ENCODE results near the gene KCNH6. TPM values are rescaled to one million over a fixed set of nuclear protein-coding genes. Genes with fewer than 3 reads are reported as not detected.

KCNH6 gene
- total RNA-seq, 1 experiment from 2014 or later = not detected

DNA sequence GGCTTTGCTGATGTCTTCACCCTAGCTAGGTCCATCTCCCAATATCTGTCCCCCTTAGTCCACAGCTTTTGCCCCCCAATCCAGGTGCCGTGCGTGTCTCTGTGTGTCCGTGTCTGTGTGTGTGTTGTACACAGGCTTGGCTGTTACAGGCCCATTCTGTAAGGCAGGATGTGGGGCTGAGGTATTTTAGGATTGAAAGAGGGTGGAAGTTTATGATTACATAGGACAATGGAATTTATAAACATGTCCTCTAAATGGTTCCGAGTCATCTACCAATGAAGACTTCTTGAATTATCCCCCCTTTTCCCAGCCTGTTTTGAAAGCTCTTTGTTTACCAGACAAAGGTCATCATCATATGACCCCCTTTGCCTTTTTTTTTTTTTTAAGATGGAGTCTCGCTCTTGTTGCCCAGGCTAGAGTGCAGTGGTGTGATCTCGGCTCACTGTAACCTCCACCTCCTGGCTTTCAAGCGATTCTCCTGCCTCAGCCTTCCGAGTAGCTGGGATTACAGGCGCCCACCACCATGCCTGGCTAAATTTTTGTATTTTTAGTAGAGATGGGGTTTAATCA, 24.4 kb upstream of the KCNH6 start:
- no peaks in the 10 kb centered on the region for H3K4me1 ChIP-seq (ENCODE audit: insufficient read depth, low read length, poor library complexity, severe bottlenecking)
- intact Hi-C loops (cut with micrococcal nuclease; ENCODE audit: unreplicated experiment) = no loop called here

DNA sequence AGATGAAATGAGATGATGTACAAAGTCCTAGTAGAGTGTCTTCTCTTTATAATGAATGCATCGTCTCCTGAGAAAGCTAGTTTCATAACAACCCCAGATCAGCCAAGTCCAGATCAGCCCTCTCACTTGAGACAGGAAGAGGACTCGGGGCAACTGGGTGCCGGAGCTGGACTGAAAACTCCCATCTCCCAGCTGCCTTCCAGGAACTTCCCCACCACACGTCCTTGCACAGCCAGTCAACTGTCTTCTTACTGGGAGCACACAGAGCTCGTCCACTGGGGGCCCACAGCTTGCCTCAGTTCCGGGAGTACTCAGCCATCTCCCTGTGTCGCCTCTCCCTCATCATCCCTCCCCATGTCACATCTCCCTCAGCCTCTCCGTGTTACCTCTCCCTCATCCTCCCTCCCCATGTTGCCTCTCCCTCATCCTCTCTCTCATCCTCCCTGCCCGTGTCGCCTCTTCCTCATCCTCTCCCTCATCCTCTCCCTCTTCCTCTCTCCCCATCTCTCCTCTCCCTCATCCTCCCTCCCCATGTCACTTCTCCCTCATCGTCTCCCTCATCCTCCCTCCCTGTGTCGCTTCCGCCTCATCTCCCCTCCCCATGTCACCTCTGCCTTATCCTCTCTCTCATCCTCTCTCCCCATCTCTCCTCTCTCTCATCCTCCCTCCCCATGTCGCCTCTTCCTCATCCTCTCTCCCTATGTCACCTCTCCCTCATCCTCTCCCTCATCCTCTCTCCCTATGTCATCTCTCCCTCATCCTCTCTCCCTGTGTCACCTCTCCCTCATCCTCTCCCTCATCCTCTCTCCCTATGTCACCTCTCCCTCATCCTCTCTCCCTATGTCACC, 22.4 kb upstream of the KCNH6 start:
- Histone ChIP-seq H3K4me1 (ENCODE audit: insufficient read depth, low read length, poor library complexity, severe bottlenecking) (no peaks in the 10 kb centered on the region), H3K27me3 (replicated peaks; ENCODE audit: insufficient read depth, low read depth, low read length, poor library complexity) (peaks cover 19% of the 10 kb centered on the region), H3K36me3 (ENCODE audit: insufficient read depth, low read length, poor library complexity, severe bottlenecking) (no peaks in the 10 kb centered on the region), H3K27ac (ENCODE audit: low read depth, low read length, poor library complexity, severe bottlenecking) (no peak overlapping the region), H3K4me3 (ENCODE audit: low read depth, low read length, poor library complexity, severe bottlenecking) (no peak overlapping the region), H3K9me3 (ENCODE audit: low read depth, low read length, poor library complexity, severe bottlenecking) (no peaks in the 10 kb centered on the region)
- intact Hi-C loops (cut with micrococcal nuclease; ENCODE audit: unreplicated experiment) = no loop called here
- no peak for DNase-seq (ENCODE audit: low spot score)
- ChIA-PET POLR2A (ENCODE audit: low non-redundant PET) (interaction anchor here (0.7 kb wide), 1 partner anchor 9 kb away, joined by 12 read pairs; no protein-coding TSS in a partner anchor), CTCF (no interaction called here)
- TF ChIP-seq EZH2 (IDR thresholded peaks at IDR 0.05; ENCODE audit: borderline replicate concordance, low read depth, low read length, poor library complexity, severe bottlenecking) = no peak
- TF ChIP-seq, protein P1, sequence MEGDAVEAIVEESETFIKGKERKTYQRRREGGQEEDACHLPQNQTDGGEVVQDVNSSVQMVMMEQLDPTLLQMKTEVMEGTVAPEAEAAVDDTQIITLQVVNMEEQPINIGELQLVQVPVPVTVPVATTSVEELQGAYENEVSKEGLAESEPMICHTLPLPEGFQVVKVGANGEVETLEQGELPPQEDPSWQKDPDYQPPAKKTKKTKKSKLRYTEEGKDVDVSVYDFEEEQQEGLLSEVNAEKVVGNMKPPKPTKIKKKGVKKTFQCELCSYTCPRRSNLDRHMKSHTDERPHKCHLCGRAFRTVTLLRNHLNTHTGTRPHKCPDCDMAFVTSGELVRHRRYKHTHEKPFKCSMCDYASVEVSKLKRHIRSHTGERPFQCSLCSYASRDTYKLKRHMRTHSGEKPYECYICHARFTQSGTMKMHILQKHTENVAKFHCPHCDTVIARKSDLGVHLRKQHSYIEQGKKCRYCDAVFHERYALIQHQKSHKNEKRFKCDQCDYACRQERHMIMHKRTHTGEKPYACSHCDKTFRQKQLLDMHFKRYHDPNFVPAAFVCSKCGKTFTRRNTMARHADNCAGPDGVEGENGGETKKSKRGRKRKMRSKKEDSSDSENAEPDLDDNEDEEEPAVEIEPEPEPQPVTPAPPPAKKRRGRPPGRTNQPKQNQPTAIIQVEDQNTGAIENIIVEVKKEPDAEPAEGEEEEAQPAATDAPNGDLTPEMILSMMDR (conservative IDR thresholded peaks at IDR 0.05; ENCODE audit: low read depth, low read length) = no peak
- no TSS peak for BruUV-seq (replicated peaks)

More for the DNA sequence above, 24.4 kb upstream of the KCNH6 start:
- Histone ChIP-seq H3K4me3 (ENCODE audit: low read depth, low read length, poor library complexity, severe bottlenecking) (no peak overlapping the region), H3K36me3 (ENCODE audit: insufficient read depth, low read length, poor library complexity, severe bottlenecking) (no peaks in the 10 kb centered on the region), H3K27me3 (replicated peaks; ENCODE audit: insufficient read depth, low read depth, low read length, poor library complexity) (peaks cover 18% of the 10 kb centered on the region), H3K27ac (ENCODE audit: low read depth, low read length, poor library complexity, severe bottlenecking) (no peak overlapping the region), H3K9me3 (ENCODE audit: low read depth, low read length, poor library complexity, severe bottlenecking) (no peaks in the 10 kb centered on the region)
- POLR2A ChIA-PET (ENCODE audit: low non-redundant PET) = no interaction called here
- no peak for DNase-seq (ENCODE audit: low spot score)
- CTCF ChIA-PET = no interaction called here
- TF ChIP-seq, protein P1 (conservative IDR thresholded peaks at IDR 0.05; ENCODE audit: low read depth, low read length) = no peak
- BruUV-seq (replicated peaks) = no TSS peak

DNA sequence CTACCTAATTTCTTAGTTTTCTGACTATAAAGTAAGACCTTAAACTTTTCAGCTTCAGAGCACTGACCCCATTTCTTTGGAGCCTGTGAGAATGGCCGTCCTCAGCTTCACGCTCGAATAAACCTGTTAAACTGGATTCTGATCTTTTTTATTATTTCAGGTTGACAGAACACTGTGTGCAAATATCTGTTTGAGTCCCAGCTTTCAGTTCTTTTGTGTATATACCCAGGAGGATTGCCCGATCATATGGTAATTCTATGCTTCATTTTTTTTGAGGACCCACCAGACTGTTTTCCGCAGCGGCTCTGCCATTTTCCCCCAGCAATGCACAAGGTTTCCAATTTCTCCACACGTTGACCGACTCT, 19.8 kb upstream of the KCNH6 start:
- CTCF ChIA-PET = no interaction called here
- Histone ChIP-seq H3K27ac (ENCODE audit: low read depth, low read length, poor library complexity, severe bottlenecking) (no peak overlapping the region), H3K9me3 (ENCODE audit: low read depth, low read length, poor library complexity, severe bottlenecking) (no peaks in the 10 kb centered on the region), H3K27me3 (replicated peaks; ENCODE audit: insufficient read depth, low read depth, low read length, poor library complexity) (peaks cover 19% of the 10 kb centered on the region), H3K36me3 (ENCODE audit: insufficient read depth, low read length, poor library complexity, severe bottlenecking) (no peaks in the 10 kb centered on the region), H3K4me3 (ENCODE audit: low read depth, low read length, poor library complexity, severe bottlenecking) (no peak overlapping the region), H3K4me1 (ENCODE audit: insufficient read depth, low read length, poor library complexity, severe bottlenecking) (no peaks in the 10 kb centered on the region)
- intact Hi-C loops (cut with micrococcal nuclease; ENCODE audit: unreplicated experiment) = no loop called here
- POLR2A ChIA-PET (ENCODE audit: low non-redundant PET) = interaction anchor here (0.6 kb wide), 1 partner anchor 213 kb away, joined by 12 read pairs; no protein-coding TSS in a partner anchor
- no TSS peak for BruUV-seq (replicated peaks)
- no peak for DNase-seq (ENCODE audit: low spot score)
- no peak for TF ChIP-seq EZH2 (IDR thresholded peaks at IDR 0.05; ENCODE audit: borderline replicate concordance, low read depth, low read length, poor library complexity, severe bottlenecking)
- TF ChIP-seq, protein P1 (conservative IDR thresholded peaks at IDR 0.05; ENCODE audit: low read depth, low read length) = no peak

Data from A673 (cell line).